ACC112 (cell line): Measurements from ENCODE around the gene MAST3.
A peak's percentile ranks its signal among the peaks of the same experiment; 100 is the strongest.
"Not testable (repeated sequence)": the region's sequence is repeated elsewhere in the genome, so short reads cannot be mapped to it uniquely, and the experiment has no call there.

Experiments used
- H2AFZ ChIP-seq: fragments of 200-600 bp; sonication (generic); one replicate; pipeline ENCODE4 v1.6.0; 2017; ENCODE audit warnings: antibody characterized with exemption, low read length; ENCODE audit not compliant: unreplicated experiment
- H3K27ac ChIP-seq: fragments of 200-600 bp; sonication (generic); 2 replicates; pipeline ENCODE4 v1.5.1; 2014; ENCODE audit warnings: low read depth, mild to moderate bottlenecking, antibody characterized with exemption, low read length, moderate library complexity
- H3K27me3 ChIP-seq: fragments of 200-600 bp; sonication (generic); 2 replicates; pipeline ENCODE4 v1.6.1; 2014; ENCODE audit warnings: mild to moderate bottlenecking, antibody characterized with exemption, low read length, moderate library complexity, mixed read lengths; ENCODE audit not compliant: insufficient read depth
- H3K36me3 ChIP-seq: fragments of 200-600 bp; sonication (generic); 2 replicates; pipeline ENCODE4 v1.6.1; 2016; ENCODE audit warnings: mild to moderate bottlenecking, antibody characterized with exemption, low read length, moderate library complexity, mixed read lengths; ENCODE audit not compliant: insufficient read depth
- H3K4me1 ChIP-seq: fragments of 200-600 bp; sonication (generic); one replicate; pipeline ENCODE4 v1.6.1; 2016; ENCODE audit warnings: low read length, mixed read lengths; ENCODE audit not compliant: insufficient read depth, unreplicated experiment, control insufficient read depth
- H3K4me3 ChIP-seq: fragments of 200-600 bp; sonication (generic); 2 replicates; pipeline ENCODE4 v1.5.1; 2014; ENCODE audit warnings: mild to moderate bottlenecking, low read depth, low read length
- H3K79me2 ChIP-seq: fragments of 200-600 bp; sonication (generic); one replicate; pipeline ENCODE4 v1.6.0; 2016; ENCODE audit warnings: low read length; ENCODE audit not compliant: control insufficient read depth, unreplicated experiment, insufficient read depth

MAST3 gene

GRCh38 chr19:18100710-18101109 is 3.1 kb downstream of the MAST3 start:
- Histone ChIP-seq H3K4me1 (no peaks in the 10 kb centered on the region), H3K4me3 (no peak overlapping the region), H3K27ac (no peak overlapping the region), H3K36me3 (no peaks in the 10 kb centered on the region), H2AFZ (no peak overlapping the region), H3K79me2 (no peaks in the 10 kb centered on the region), H3K27me3 (peaks cover 17% of the 10 kb centered on the region; the same call in 1 of the 2 replicates)

- Histone ChIP-seq H3K79me2 (no peaks in the 10 kb centered on the region), H3K27ac (no peak overlapping the region), H3K27me3 (peaks cover 17% of the 10 kb centered on the region; the same call in 1 of the 2 replicates), H2AFZ (no peak overlapping the region), H3K4me3 (no peak overlapping the region), H3K36me3 (no peaks in the 10 kb centered on the region), H3K4me1 (no peaks in the 10 kb centered on the region)
Observed at GRCh38 chr19:18101268-18101667, 3.7 kb downstream of the MAST3 start.

GRCh38 chr19:18102916-18103542 is 5.5 kb downstream of the MAST3 start:
- H3K36me3 ChIP-seq, result no peaks in the 10 kb centered on the region
- no peak overlapping the region for H3K27ac ChIP-seq
- no peak overlapping the region for H3K4me3 ChIP-seq
- no peak overlapping the region for H2AFZ ChIP-seq
- no peaks in the 10 kb centered on the region for H3K79me2 ChIP-seq
- H3K27me3 ChIP-seq, result peaks cover 15% of the 10 kb centered on the region; the same call in 1 of the 2 replicates
- H3K4me1 ChIP-seq, result no peaks in the 10 kb centered on the region

DNA sequence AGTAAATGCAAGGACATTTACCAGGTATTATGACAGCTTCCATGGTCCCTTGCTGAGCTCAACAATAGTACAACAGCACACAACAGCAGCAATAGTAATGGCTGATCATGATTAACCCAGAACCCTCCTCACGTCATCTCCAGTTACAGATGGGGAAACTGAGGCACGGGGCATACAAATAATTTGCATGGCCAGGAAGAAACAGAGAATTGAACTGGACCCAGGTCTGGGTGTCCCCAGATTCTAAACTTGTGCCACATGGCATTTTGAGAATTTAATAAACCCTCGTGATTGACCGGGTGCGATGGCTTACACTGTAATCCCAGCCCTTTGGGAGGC is 7.2 kb downstream of the MAST3 start:
- Histone ChIP-seq H3K4me1 (no peaks in the 10 kb centered on the region), H3K36me3 (no peaks in the 10 kb centered on the region), H3K4me3 (peak overlapping the region; percentile 69), H3K27me3 (0 out of 2 replicates have a peak, but pooled peaks cover under 1% of the 10 kb centered on the region), H3K27ac (no peak overlapping the region), H2AFZ (peak overlapping the region; percentile 90), H3K79me2 (no peaks in the 10 kb centered on the region)

GRCh38 chr19:18105259-18105658 is 7.7 kb downstream of the MAST3 start:
- H3K27ac ChIP-seq, result not testable (repeated sequence)

DNA sequence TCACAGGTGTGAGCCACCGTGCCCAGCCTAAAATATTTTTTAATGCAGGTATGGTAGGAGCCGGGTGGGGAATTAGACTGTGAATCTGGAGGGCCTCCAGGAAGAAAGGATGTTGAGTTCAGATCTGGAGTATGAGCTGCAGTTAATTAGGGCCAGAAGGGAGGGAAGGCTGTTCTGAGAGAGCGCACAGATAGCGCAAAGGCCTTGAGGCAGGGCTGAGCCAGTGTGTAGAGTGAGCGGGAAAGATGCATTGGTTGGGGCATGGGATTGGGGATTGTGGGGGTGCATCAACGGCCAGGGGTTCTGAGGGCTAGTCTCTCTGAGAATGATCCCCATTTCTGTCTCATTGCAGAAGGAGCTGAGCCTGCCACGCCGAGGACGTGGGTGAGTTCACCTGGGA is 9.7 kb downstream of the MAST3 start:
- Histone ChIP-seq H3K4me1 (no peaks in the 10 kb centered on the region), H3K27ac (no peak overlapping the region), H3K4me3 (no peak overlapping the region), H3K36me3 (no peaks in the 10 kb centered on the region), H2AFZ (no peak overlapping the region), H3K79me2 (no peaks in the 10 kb centered on the region), H3K27me3 (no peaks in the 10 kb centered on the region)

More at GRCh38 chr19:18105259-18105658, 7.7 kb downstream of the MAST3 start:
- H3K36me3 ChIP-seq, H3K4me3 ChIP-seq, H2AFZ ChIP-seq, H3K27me3 ChIP-seq, H3K79me2 ChIP-seq, H3K4me1 ChIP-seq: not testable (repeated sequence)

- Histone ChIP-seq H2AFZ (no peak overlapping the region), H3K4me3 (no peak overlapping the region), H3K4me1 (no peaks in the 10 kb centered on the region), H3K36me3 (no peaks in the 10 kb centered on the region), H3K27ac (no peak overlapping the region), H3K27me3 (no peaks in the 10 kb centered on the region), H3K79me2 (no peaks in the 10 kb centered on the region)
Observed at GRCh38 chr19:18108897-18109296, 11.3 kb downstream of the MAST3 start.

- no peaks in the 10 kb centered on the region for H3K36me3 ChIP-seq
- H3K4me1 ChIP-seq, result no peaks in the 10 kb centered on the region
- H3K27ac ChIP-seq, result no peak overlapping the region
Observed at GRCh38 chr19:18109341-18109732, 11.8 kb downstream of the MAST3 start.

GRCh38 chr19:18109733-18110608 is 12.4 kb downstream of the MAST3 start:
- H2AFZ ChIP-seq, result peak overlapping the region; percentile 38
- no peaks in the 10 kb centered on the region for H3K36me3 ChIP-seq
- H3K79me2 ChIP-seq, result no peaks in the 10 kb centered on the region
- H3K27ac ChIP-seq, result no peak overlapping the region
- peak overlapping the region; percentile 90 for H3K4me3 ChIP-seq
- no peaks in the 10 kb centered on the region for H3K27me3 ChIP-seq
- no peaks in the 10 kb centered on the region for H3K4me1 ChIP-seq

More at GRCh38 chr19:18109341-18109732, 11.8 kb downstream of the MAST3 start:
- Histone ChIP-seq H3K27me3 (no peaks in the 10 kb centered on the region), H3K4me3 (peak overlapping the region; percentile 90), H3K79me2 (no peaks in the 10 kb centered on the region), H2AFZ (peak overlapping the region; percentile 38)

DNA sequence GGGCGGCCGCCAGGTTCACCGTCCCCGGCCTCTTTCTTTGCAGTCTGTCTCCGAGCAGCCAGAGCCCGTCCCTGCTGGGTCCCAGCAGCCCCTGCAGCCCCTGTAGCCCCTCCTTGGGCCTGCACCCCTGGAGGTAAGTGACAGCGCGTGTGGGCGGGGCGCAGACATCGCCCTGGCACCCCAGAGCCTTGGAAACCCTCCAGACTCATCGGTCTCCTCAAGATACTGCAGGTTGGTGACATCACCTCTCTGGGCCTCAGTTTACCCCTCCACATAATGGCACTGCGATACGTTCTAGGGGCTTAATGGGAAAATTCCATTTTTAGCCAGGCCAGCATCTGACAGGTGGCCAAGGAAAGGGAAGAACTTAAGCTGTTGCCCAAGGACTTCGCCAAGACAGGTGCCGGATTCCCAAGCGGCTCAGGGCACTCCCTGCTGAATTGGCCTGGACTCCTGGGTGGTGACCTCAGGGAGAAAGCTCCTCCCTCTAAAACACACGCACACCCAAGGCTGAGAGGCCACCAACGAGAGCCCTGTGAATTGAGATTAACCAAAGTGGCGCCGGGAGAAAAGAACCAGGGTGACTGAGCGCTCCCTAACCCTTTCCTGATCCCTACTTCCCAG is 13.1 kb downstream of the MAST3 start:
- Histone ChIP-seq H3K27me3 (no peaks in the 10 kb centered on the region), H2AFZ (no peak overlapping the region), H3K4me3 (peak overlapping the region; percentile 90), H3K4me1 (no peaks in the 10 kb centered on the region), H3K79me2 (no peaks in the 10 kb centered on the region), H3K27ac (no peak overlapping the region), H3K36me3 (no peaks in the 10 kb centered on the region)
